B cell (primary cell): ENCODE data around the gene EIF3M. TPM values are rescaled to one million over a fixed set of nuclear protein-coding genes. Genes with fewer than 3 reads are reported as not detected.

Experiments
- ATAC-seq: fragments of 200-7000 bp; cut with Tn5 transposase; one replicate; pipeline ENCODE4 v1.10.0; 2021; ENCODE audit warnings: low read depth, mild to moderate bottlenecking, moderate number of reproducible peaks, moderate library complexity
- CTCF ChIA-PET: fragments of 350-600 bp; sonication (Branson Sonifier 250); formaldehyde crosslinking; loops from one replicate; lab custom pipeline; 2021; ENCODE audit warnings: antibody characterized with exemption, inconsistent platforms; lab: Charles Lee
- POLR2A ChIA-PET: fragments of 350-600 bp; sonication (Branson Sonifier 250); formaldehyde crosslinking; loops from one replicate; lab custom pipeline; 2021; ENCODE audit warnings: antibody characterized with exemption; lab: Charles Lee
- DNase-seq: peaks from one replicate; pipeline ENCODE4 v3.0.0; 2013
- H2AFZ ChIP-seq: 2 replicates; pipeline ENCODE4 v1.6.1; 2012; ENCODE audit warnings: mild to moderate bottlenecking, low read depth, low read length; ENCODE audit not compliant: insufficient read depth, poor library complexity, severe bottlenecking
- H3K27ac ChIP-seq, 2 donors: 1 replicate in 1 of 2; 2 replicates in 1 of 2; pipeline ENCODE4 v1.5.1; 2012 to 2013; ENCODE audit warnings: low read length in 2 of 2, mild to moderate bottlenecking in 2 of 2, moderate library complexity in 1 of 2
- H3K27me3 ChIP-seq, 4 experiments: fragments of 200-600 bp in 1 of 4; sonication (generic) in 1 of 4; replicated peaks in 1 of 4; 1 replicate in 2 of 4; 2 replicates in 2 of 4; pipeline versions ENCODE4 v1.6.1 to v1.7.0; 2013 to 2016; ENCODE audit warnings: low read length in 3 of 4, mild to moderate bottlenecking in 2 of 4, mixed read lengths in 1 of 4, moderate library complexity in 1 of 4; ENCODE audit not compliant: insufficient read depth in 4 of 4, control insufficient read depth in 3 of 4; ENCODE audit errors: control extremely low read depth in 1 of 4
- H3K36me3 ChIP-seq, 2 experiments: replicated peaks in 1 of 2; 1 replicate in 1 of 2; 2 replicates in 1 of 2; pipeline versions ENCODE4 v1.6.1 to v1.7.1; 2013; ENCODE audit warnings: low read length in 1 of 2; ENCODE audit not compliant: insufficient read depth in 2 of 2, control insufficient read depth in 1 of 2; ENCODE audit errors: control extremely low read depth in 1 of 2, extremely low read depth in 1 of 2
- H3K4me1 ChIP-seq, 2 donors: fragments of 200-600 bp in 1 of 2; sonication (generic) in 1 of 2; 1 replicate in 1 of 2; 2 replicates in 1 of 2; pipeline versions ENCODE4 v1.5.1 to v1.6.1; 2013 to 2017; ENCODE audit warnings: low read length in 2 of 2; ENCODE audit not compliant: control insufficient read depth in 2 of 2, insufficient read depth in 2 of 2
- H3K4me2 ChIP-seq: replicated peaks from 2 replicates; pipeline ENCODE3; 2012; ENCODE audit warnings: mild to moderate bottlenecking, low read depth, low read length; ENCODE audit not compliant: poor library complexity, severe bottlenecking
- H3K4me3 ChIP-seq, 5 experiments: fragments of 200-600 bp in 1 of 5; sonication (generic) in 1 of 5; 1 replicate in 3 of 5; 2 replicates in 2 of 5; pipeline versions ENCODE4 v1.5.1 to v1.7.0; 2011 to 2016; ENCODE audit warnings: low read length in 4 of 5, mild to moderate bottlenecking in 4 of 5, low read depth in 2 of 5, control low read depth in 1 of 5, moderate library complexity in 1 of 5; ENCODE audit not compliant: insufficient read depth in 1 of 5; ENCODE audit errors: control extremely low read depth in 1 of 5, extremely low read depth in 1 of 5
- H3K79me2 ChIP-seq: fragments of 200-600 bp; sonication (generic); one replicate; pipeline ENCODE4 v1.6.0; 2016; ENCODE audit warnings: low read length; ENCODE audit not compliant: control insufficient read depth, insufficient read depth
- H3K9ac ChIP-seq: fragments of 200-600 bp; sonication (generic); 2 replicates; pipeline ENCODE4 v1.6.1; 2017; ENCODE audit warnings: mild to moderate bottlenecking, low read length, moderate library complexity
- H3K9me3 ChIP-seq, 3 donors: one replicate each; pipeline versions ENCODE4 v1.6.1 to v1.7.1; 2013; ENCODE audit warnings: low read length in 2 of 3; ENCODE audit not compliant: control insufficient read depth in 2 of 3, insufficient read depth in 1 of 3; ENCODE audit errors: control extremely low read depth in 1 of 3
- H4K20me1 ChIP-seq: 2 replicates; pipeline ENCODE4 v1.6.0; 2012; ENCODE audit warnings: mild to moderate bottlenecking, low read length; ENCODE audit not compliant: insufficient read depth, control insufficient read depth, poor library complexity, severe bottlenecking
- H3K27ac Mint-ChIP-seq: one replicate; pipeline ENCODE4 v1.8.0; 2021; ENCODE audit warnings: mixed read lengths
- H3K27me3 Mint-ChIP-seq: one replicate; pipeline ENCODE4 v1.8.0; 2021; ENCODE audit warnings: mixed read lengths
- H3K4me1 Mint-ChIP-seq: one replicate; pipeline ENCODE4 v1.8.0; 2021; ENCODE audit warnings: mixed read lengths
- H3K4me3 Mint-ChIP-seq: one replicate; pipeline ENCODE4 v1.8.0; 2021; ENCODE audit warnings: mixed read lengths
- H3K9me3 Mint-ChIP-seq: one replicate; pipeline ENCODE4 v1.8.0; 2022; ENCODE audit warnings: mixed read lengths; ENCODE audit not compliant: insufficient read depth
- EZH2 ChIP-seq: IDR thresholded peaks from 2 replicates; pipeline ENCODE4 v1.6.1; 2012; ENCODE audit warnings: borderline replicate concordance, low read depth, mild to moderate bottlenecking, moderate library complexity, low read length; ENCODE audit not compliant: insufficient read depth, poor library complexity, severe bottlenecking
- WGBS: methylation state at CpG from one replicate; pipeline ENCODE4 v1.1.5; 2013; ENCODE audit warnings: missing lambda C conversion rate; ENCODE audit not compliant: insufficient coverage; 5-methylcytosine and 5-hydroxymethylcytosine counted together
- intact Hi-C: fragments of 100-400 bp; cut with micrococcal nuclease; formaldehyde crosslinking; loops from one replicate; pipeline ENCODE4 v1.10.0; 2022
- polyA plus RNA-seq: library from polyadenylated mRNA; depleted of rRNA; stranded (reverse); fragments of >200 nt; gene quantifications from 2 replicates; pipeline ENCODE4 v1.2.3, GENCODE V29; 2012
- total RNA-seq, 2 donors: library from RNA; stranded (reverse); fragments of 120-200 nt in 1 of 2; gene quantifications; 1 replicate in 1 of 2; 2 replicates in 1 of 2; pipeline versions ENCODE4 v1.2.3 to v1.2.4, GENCODE V29; 2013 to 2022
- TF ChIP-seq, protein P1 (sequence below): fragments of 200-600 bp; IDR thresholded peaks from one replicate; pipeline ENCODE4 v1.8.0; 2022; ENCODE audit warnings: antibody characterized with exemption, mild to moderate bottlenecking

The EIF3M gene
- total and polyA plus RNA-seq, 2 donors (not counting 1 experiment from before 2014, with no cell fraction given), result 147 to 174 TPM

DNA sequence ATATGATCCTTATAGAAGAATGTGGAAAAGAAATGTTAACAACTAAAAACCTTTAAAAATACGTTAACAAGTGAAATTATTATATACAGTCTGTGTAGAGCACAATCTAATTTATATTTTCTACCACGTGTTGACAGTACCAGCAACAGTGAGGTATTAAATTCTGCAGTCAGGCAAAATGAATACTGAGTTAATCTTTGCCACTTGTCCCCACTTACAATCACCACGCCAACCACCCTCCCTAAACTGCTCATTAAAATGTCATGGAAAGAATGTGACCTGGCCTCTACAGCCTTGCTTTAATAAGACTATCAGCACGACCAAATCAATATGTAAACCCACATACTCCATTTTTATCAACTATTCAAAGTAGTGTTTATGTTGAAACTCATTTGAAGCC, 28.5 kb upstream of the EIF3M start:
- ATAC-seq, result no peak

GRCh38 chr11:32555895-32556294, 27.7 kb upstream of the EIF3M start:
- no peak overlapping the region for H3K27ac Mint-ChIP-seq
- ATAC-seq (no peak), DNase-seq (no peak)
- no peak for TF ChIP-seq EZH2
- TF ChIP-seq, protein P1, sequence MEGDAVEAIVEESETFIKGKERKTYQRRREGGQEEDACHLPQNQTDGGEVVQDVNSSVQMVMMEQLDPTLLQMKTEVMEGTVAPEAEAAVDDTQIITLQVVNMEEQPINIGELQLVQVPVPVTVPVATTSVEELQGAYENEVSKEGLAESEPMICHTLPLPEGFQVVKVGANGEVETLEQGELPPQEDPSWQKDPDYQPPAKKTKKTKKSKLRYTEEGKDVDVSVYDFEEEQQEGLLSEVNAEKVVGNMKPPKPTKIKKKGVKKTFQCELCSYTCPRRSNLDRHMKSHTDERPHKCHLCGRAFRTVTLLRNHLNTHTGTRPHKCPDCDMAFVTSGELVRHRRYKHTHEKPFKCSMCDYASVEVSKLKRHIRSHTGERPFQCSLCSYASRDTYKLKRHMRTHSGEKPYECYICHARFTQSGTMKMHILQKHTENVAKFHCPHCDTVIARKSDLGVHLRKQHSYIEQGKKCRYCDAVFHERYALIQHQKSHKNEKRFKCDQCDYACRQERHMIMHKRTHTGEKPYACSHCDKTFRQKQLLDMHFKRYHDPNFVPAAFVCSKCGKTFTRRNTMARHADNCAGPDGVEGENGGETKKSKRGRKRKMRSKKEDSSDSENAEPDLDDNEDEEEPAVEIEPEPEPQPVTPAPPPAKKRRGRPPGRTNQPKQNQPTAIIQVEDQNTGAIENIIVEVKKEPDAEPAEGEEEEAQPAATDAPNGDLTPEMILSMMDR, result no peak
- no peaks in the 10 kb centered on the region for H3K27me3 ChIP-seq
- peaks cover 0 to 3% (median 0%) of the 10 kb centered on the region in 3 donors for H3K9me3 ChIP-seq
- H3K9me3 Mint-ChIP-seq, result no peaks in the 10 kb centered on the region
- POLR2A ChIA-PET, result no interaction called here
- H3K4me1 Mint-ChIP-seq, result no peaks in the 10 kb centered on the region
- H2AFZ ChIP-seq, result no peak overlapping the region
- H3K79me2 ChIP-seq, result no peaks in the 10 kb centered on the region
- no peak overlapping the region for H3K4me3 Mint-ChIP-seq
- H3K4me2 ChIP-seq, result no peak overlapping the region
- no peak overlapping the region for H3K9ac ChIP-seq
- H4K20me1 ChIP-seq, result no peaks in the 10 kb centered on the region
- CTCF ChIA-PET, result no interaction called here
- H3K27ac ChIP-seq, result no peak overlapping the region
- no peaks in the 10 kb centered on the region for H3K36me3 ChIP-seq
- 98% methylated on average over 4 of the region's 7 CpGs for WGBS
- no peaks in the 10 kb centered on the region for H3K4me1 ChIP-seq
- intact Hi-C loops, result no loop called here
- H3K27me3 Mint-ChIP-seq, result peaks cover 7% of the 10 kb centered on the region
- no peak overlapping the region for H3K4me3 ChIP-seq

More for the DNA sequence above, 28.5 kb upstream of the EIF3M start:
- no CpG with 5 or more reads among the region's 4 CpGs for WGBS
- Histone ChIP-seq H3K4me3 (no peak overlapping the region), H3K36me3 (no peaks in the 10 kb centered on the region), H3K27me3 (no peaks in the 10 kb centered on the region), H3K4me1 (no peaks in the 10 kb centered on the region), H3K27ac (no peak overlapping the region), H4K20me1 (no peaks in the 10 kb centered on the region), H3K9me3 (peaks cover 0 to 3% (median 0%) of the 10 kb centered on the region in 3 donors), H3K9ac (no peak overlapping the region), H2AFZ (no peak overlapping the region), H3K79me2 (no peaks in the 10 kb centered on the region), H3K4me2 (no peak overlapping the region)
- no peak for TF ChIP-seq EZH2
- TF ChIP-seq, protein P1, result no peak
- no peaks in the 10 kb centered on the region for H3K9me3 Mint-ChIP-seq
- H3K4me1 Mint-ChIP-seq, result no peaks in the 10 kb centered on the region
- intact Hi-C loops, result no loop called here
- no peak for DNase-seq
- ChIA-PET CTCF (no interaction called here), POLR2A (no interaction called here)
- peaks cover 11% of the 10 kb centered on the region for H3K27me3 Mint-ChIP-seq
- H3K4me3 Mint-ChIP-seq, result no peak overlapping the region
- H3K27ac Mint-ChIP-seq, result no peak overlapping the region
